ENCODE data around the gene VASP.
A peak's percentile ranks its signal among the peaks of the same experiment; 100 is the strongest.

GRCh38 chr19:45467456-45468158 is 39.7 kb upstream of the VASP start, which contains the start of gene FOSB:
- peak; percentile 59 for TF ChIP-seq POLR2A (IDR thresholded peaks at IDR 0.05; ENCODE audit: low read depth, low read length)
- no peak for TF ChIP-seq GATA2 (IDR thresholded peaks at IDR 0.05; ENCODE audit: insufficient read depth, insufficient read length, low read depth, low read length)
- no peak for TF ChIP-seq CTCF (IDR thresholded peaks at IDR 0.05; ENCODE audit: extremely low read depth in 1 of 2, insufficient read depth in 1 of 2, low read depth in 1 of 2, low read length in 2 of 2)
- TF ChIP-seq POLR2AphosphoS5 (IDR thresholded peaks at IDR 0.05; ENCODE audit: insufficient read depth, low read depth, low read length): peak; percentile 63
- TF ChIP-seq JUN (IDR thresholded peaks at IDR 0.05; ENCODE audit: borderline replicate concordance, insufficient read depth, insufficient read length, low read depth): peak; percentile 68
- TF ChIP-seq EZH2 (IDR thresholded peaks at IDR 0.05; ENCODE audit: borderline replicate concordance, low read depth, low read length, severe bottlenecking): no peak
- no peak for TF ChIP-seq MAX (IDR thresholded peaks at IDR 0.05; ENCODE audit: insufficient read depth, insufficient read length)
- TF ChIP-seq MYC (IDR thresholded peaks at IDR 0.05; ENCODE audit: low read depth, low read length): no peak
